Left colon (tissue), 2 donors: ENCODE measurements around the gene JAZF1. TPM values are rescaled to one million over a fixed set of nuclear protein-coding genes. Genes with fewer than 3 reads are reported as not detected.

ENCODE experiments used
- ATAC-seq: fragments of 200-7000 bp; cut with Tn5 transposase; one replicate; pipeline ENCODE4 v1.9.1; 2020; ENCODE audit warnings: mild to moderate bottlenecking, moderate library complexity
- DNase-seq, 2 donors: peaks; one replicate each; pipeline ENCODE4 v3.0.0-alpha.2; 2020
- intact Hi-C, 2 donors: fragments of 100-400 bp; cut with DNase I in 1 of 2; cut with micrococcal nuclease in 1 of 2; formaldehyde crosslinking; loops; one replicate each; pipeline versions ENCODE4 v1.11.2 to v1.14.0; 2022; cut with DNase I, micrococcal nuclease
- total RNA-seq, 2 donors: library from RNA; stranded (reverse); fragmentation: NEBNext Ultra II Directional; extraction: Animal tissue kit (Norgen Biotek cat#: 25700); gene quantifications; one replicate each; pipeline ENCODE4 v1.2.1, GENCODE V29; 2021
- donor health status: DM: no; HTN: no; CAD: no.
- donor health status: DM: yes; HTN: yes; CAD: no.

JAZF1 gene
- total RNA-seq, 2 donors from 2014 or later: 2.8 to 8.3 TPM

- no peak for DNase-seq
- ATAC-seq: no peak
- intact Hi-C loops: no loop called here
These were observed 210.2 kb downstream of the JAZF1 start for GRCh38 chr7:27970350-27970749.

- DNase-seq (no peak), ATAC-seq (no peak)
- intact Hi-C loops: no loop called here
These were observed 211.2 kb downstream of the JAZF1 start for GRCh38 chr7:27969346-27969745.

GRCh38 chr7:27967639-27968038, 213.0 kb downstream of the JAZF1 start:
- no peak for DNase-seq
- intact Hi-C loops: no loop called here
- no peak for ATAC-seq

GRCh38 chr7:27966219-27966780, 214.3 kb downstream of the JAZF1 start:
- no peak for ATAC-seq
- intact Hi-C loops: no loop called here
- no peak for DNase-seq

- DNase-seq: no peak
- intact Hi-C loops: no loop called here
- no peak for ATAC-seq
These were observed 214.9 kb downstream of the JAZF1 start for GRCh38 chr7:27965650-27966049.

GRCh38 chr7:27964820-27965219, 215.8 kb downstream of the JAZF1 start:
- no peak for ATAC-seq
- no peak for DNase-seq
- intact Hi-C loops: no loop called here

GRCh38 chr7:27963056-27963455, 217.5 kb downstream of the JAZF1 start:
- DNase-seq (no peak), ATAC-seq (no peak)
- intact Hi-C loops: no loop called here

- no peak for DNase-seq
- no peak for ATAC-seq
- intact Hi-C loops: no loop called here
These were observed 218.3 kb downstream of the JAZF1 start for GRCh38 chr7:27962273-27962672.

- intact Hi-C loops: no loop called here
- peak; percentile 70 for ATAC-seq
- no peak for DNase-seq
These were observed 219.3 kb downstream of the JAZF1 start for GRCh38 chr7:27961255-27961654.

GRCh38 chr7:27960415-27960814, 220.2 kb downstream of the JAZF1 start:
- intact Hi-C loops: no loop called here
- ATAC-seq (no peak), DNase-seq (no peak)

GRCh38 chr7:27958933-27959548, 221.6 kb downstream of the JAZF1 start:
- intact Hi-C loops: no loop called here
- DNase-seq (no peak), ATAC-seq (peak; percentile 66)

- ATAC-seq (no peak), DNase-seq (no peak)
- intact Hi-C loops: no loop called here
These were observed 225.0 kb downstream of the JAZF1 start for GRCh38 chr7:27955596-27955995.

- intact Hi-C loops: no loop called here
- ATAC-seq (no peak), DNase-seq (no peak)
These were observed 225.6 kb downstream of the JAZF1 start for GRCh38 chr7:27955011-27955410.

GRCh38 chr7:27953777-27954176, 226.8 kb downstream of the JAZF1 start:
- intact Hi-C loops: no loop called here
- ATAC-seq (no peak), DNase-seq (no peak)

- DNase-seq: no peak
- ATAC-seq: no peak
- intact Hi-C loops: no loop called here
These were observed 227.2 kb downstream of the JAZF1 start for GRCh38 chr7:27953361-27953760.

- ATAC-seq (no peak), DNase-seq (no peak)
- intact Hi-C loops: no loop called here
These were observed 227.9 kb downstream of the JAZF1 start for GRCh38 chr7:27952456-27953285.

- ATAC-seq: no peak
- intact Hi-C loops: no loop called here
- DNase-seq: no peak
These were observed 230.5 kb downstream of the JAZF1 start for GRCh38 chr7:27950123-27950522.

- ATAC-seq: no peak
- intact Hi-C loops: no loop called here
- no peak for DNase-seq
These were observed 231.7 kb downstream of the JAZF1 start for GRCh38 chr7:27948861-27949260.

- ATAC-seq (no peak), DNase-seq (no peak)
- intact Hi-C loops: no loop called here
These were observed 232.9 kb downstream of the JAZF1 start for GRCh38 chr7:27947586-27948278.

GRCh38 chr7:27946351-27946750, 234.2 kb downstream of the JAZF1 start:
- no peak for ATAC-seq
- DNase-seq: no peak
- intact Hi-C loops: no loop called here
